ENCODE data around the gene NEK7.

DNA sequence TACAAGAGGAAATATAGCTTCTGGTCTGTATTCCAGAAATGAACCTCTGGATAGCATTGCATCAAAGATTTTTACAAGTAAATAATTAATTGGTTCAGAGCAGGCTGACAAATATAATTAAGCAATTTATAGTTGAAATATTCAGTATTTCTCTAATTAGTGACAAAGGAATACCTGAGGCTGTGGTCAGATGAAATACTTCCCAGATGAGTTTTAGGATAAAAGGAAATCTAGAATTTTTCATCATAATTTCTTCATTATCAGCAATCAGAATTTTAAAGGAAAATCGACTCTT lies 112.8 kb downstream of the NEK7 start:
- TF ChIP-seq, protein P1, sequence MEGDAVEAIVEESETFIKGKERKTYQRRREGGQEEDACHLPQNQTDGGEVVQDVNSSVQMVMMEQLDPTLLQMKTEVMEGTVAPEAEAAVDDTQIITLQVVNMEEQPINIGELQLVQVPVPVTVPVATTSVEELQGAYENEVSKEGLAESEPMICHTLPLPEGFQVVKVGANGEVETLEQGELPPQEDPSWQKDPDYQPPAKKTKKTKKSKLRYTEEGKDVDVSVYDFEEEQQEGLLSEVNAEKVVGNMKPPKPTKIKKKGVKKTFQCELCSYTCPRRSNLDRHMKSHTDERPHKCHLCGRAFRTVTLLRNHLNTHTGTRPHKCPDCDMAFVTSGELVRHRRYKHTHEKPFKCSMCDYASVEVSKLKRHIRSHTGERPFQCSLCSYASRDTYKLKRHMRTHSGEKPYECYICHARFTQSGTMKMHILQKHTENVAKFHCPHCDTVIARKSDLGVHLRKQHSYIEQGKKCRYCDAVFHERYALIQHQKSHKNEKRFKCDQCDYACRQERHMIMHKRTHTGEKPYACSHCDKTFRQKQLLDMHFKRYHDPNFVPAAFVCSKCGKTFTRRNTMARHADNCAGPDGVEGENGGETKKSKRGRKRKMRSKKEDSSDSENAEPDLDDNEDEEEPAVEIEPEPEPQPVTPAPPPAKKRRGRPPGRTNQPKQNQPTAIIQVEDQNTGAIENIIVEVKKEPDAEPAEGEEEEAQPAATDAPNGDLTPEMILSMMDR (IDR thresholded peaks at IDR 0.05; ENCODE audit: poor library complexity, severe bottlenecking): no peak
- TF ChIP-seq POLR2AphosphoS5 (IDR thresholded peaks at IDR 0.05) (no peak), SMC3 (conservative IDR thresholded peaks at IDR 0.05; ENCODE audit: poor library complexity) (no peak)

Data from neural cell (in vitro differentiated cells).